PC-3 (cell line): ENCODE results near the gene CYP2B6. TPM values are rescaled to one million over a fixed set of nuclear protein-coding genes. Genes with fewer than 3 reads are reported as not detected.

Experiments used
- ATAC-seq: fragments of 200-7000 bp; cut with Tn5 transposase; 2 replicates; pipeline ENCODE4 v1.9.1; 2020; ENCODE audit warnings: mild to moderate bottlenecking, moderate library complexity
- BruUV-seq: library from RNA; stranded (reverse); fragments of 400-500 nt; replicated peaks from 2 replicates; lab custom pipeline; 2021; lab: Mats Ljungman, UMichigan
- CTCF ChIA-PET: fragments of 300-600 bp; sonication (Branson Sonifier 250); formaldehyde crosslinking; loops from one replicate; lab custom pipeline; 2022; ENCODE audit warnings: antibody characterized with exemption; lab: Charles Lee
- POLR2A ChIA-PET: fragments of 300-600 bp; sonication (Branson Sonifier 250); formaldehyde crosslinking; loops from one replicate; lab custom pipeline; 2022; ENCODE audit warnings: antibody characterized with exemption; ENCODE audit not compliant: unreplicated experiment; lab: Charles Lee
- DNase-seq: peaks from one replicate; pipeline ENCODE4 v3.0.0-alpha.2; 2015
- H2AFZ ChIP-seq: fragments of 300-600 bp; sonication (generic); 2 replicates; pipeline ENCODE4 v1.6.0; 2016; ENCODE audit warnings: antibody characterized with exemption, low read length
- H3F3A ChIP-seq: fragments of 300-600 bp; sonication (generic); one replicate; pipeline ENCODE4 v1.6.0; 2017; ENCODE audit warnings: antibody characterized with exemption, low read length, control low read depth, mild to moderate bottlenecking; ENCODE audit not compliant: unreplicated experiment
- H3K27ac ChIP-seq: fragments of 300-600 bp; sonication (generic); 2 replicates; pipeline ENCODE4 v1.5.1; 2016; ENCODE audit warnings: mild to moderate bottlenecking, low read length
- H3K27me3 ChIP-seq: fragments of 300-600 bp; sonication (generic); 2 replicates; pipeline ENCODE4 v1.6.1; 2016; ENCODE audit warnings: low read length, mixed read lengths
- H3K36me3 ChIP-seq: fragments of 300-600 bp; sonication (generic); 2 replicates; pipeline ENCODE4 v1.6.1; 2016; ENCODE audit warnings: low read depth, mixed run types, low read length, mixed read lengths
- H3K4me1 ChIP-seq: fragments of 300-600 bp; sonication (generic); 2 replicates; pipeline ENCODE4 v1.5.1; 2016; ENCODE audit warnings: low read length; ENCODE audit not compliant: insufficient read depth
- H3K4me2 ChIP-seq: fragments of 300-600 bp; sonication (generic); 2 replicates; pipeline ENCODE4 v1.6.0; 2016; ENCODE audit warnings: low read length
- H3K4me3 ChIP-seq: fragments of 300-600 bp; sonication (generic); 2 replicates; pipeline ENCODE4 v1.5.1; 2016; ENCODE audit warnings: mild to moderate bottlenecking, low read length, mixed read lengths
- H3K79me2 ChIP-seq: fragments of 300-600 bp; sonication (generic); 2 replicates; pipeline ENCODE4 v1.6.1; 2017; ENCODE audit warnings: low read length, mixed read lengths
- H3K9ac ChIP-seq: fragments of 300-600 bp; sonication (generic); 2 replicates; pipeline ENCODE4 v1.6.0; 2016; ENCODE audit warnings: mild to moderate bottlenecking, low read length
- H3K9me2 ChIP-seq: fragments of 300-600 bp; sonication (generic); replicated peaks from 2 replicates; pipeline ENCODE4 v1.6.1; 2016; ENCODE audit warnings: mixed run types, low read length, mixed read lengths
- H3K9me3 ChIP-seq: fragments of 300-600 bp; sonication (generic); 2 replicates; pipeline ENCODE4 v1.6.1; 2016; ENCODE audit warnings: low read length, mixed read lengths
- H4K20me1 ChIP-seq: fragments of 300-600 bp; sonication (generic); 2 replicates; pipeline ENCODE4 v1.6.1; 2016; ENCODE audit warnings: low read length, mixed read lengths
- EZH2 ChIP-seq: fragments of 300-600 bp; sonication (generic); IDR thresholded peaks from one replicate; pipeline ENCODE4 v1.6.1; 2017; ENCODE audit warnings: antibody characterized with exemption, mild to moderate bottlenecking, low read length; ENCODE audit not compliant: unreplicated experiment
- EZH2phosphoT487 ChIP-seq: fragments of 300-600 bp; sonication (generic); IDR thresholded peaks from 2 replicates; pipeline ENCODE4 v1.6.1; 2018; ENCODE audit warnings: mild to moderate bottlenecking, antibody characterized with exemption, low read length, borderline replicate concordance
- intact Hi-C: fragments of 100-400 bp; cut with micrococcal nuclease; formaldehyde crosslinking; loops from 2 replicates; pipeline ENCODE4 v1.9.0; 2023
- total RNA-seq: library from RNA; depleted of rRNA; stranded (reverse); fragments of >200 nt; gene quantifications from 2 replicates; pipeline ENCODE4 v1.2.3, GENCODE V29; 2014; rRNA removed
- TF ChIP-seq, protein P1 (sequence below): fragments of 300-600 bp; sonication (generic); conservative IDR thresholded peaks from 2 replicates; pipeline ENCODE4 v1.5.1; 2017; ENCODE audit warnings: antibody characterized with exemption, low read depth, mild to moderate bottlenecking, low read length

The CYP2B6 gene
- total RNA-seq, 1 experiment from 2014 or later, result not detected

DNA sequence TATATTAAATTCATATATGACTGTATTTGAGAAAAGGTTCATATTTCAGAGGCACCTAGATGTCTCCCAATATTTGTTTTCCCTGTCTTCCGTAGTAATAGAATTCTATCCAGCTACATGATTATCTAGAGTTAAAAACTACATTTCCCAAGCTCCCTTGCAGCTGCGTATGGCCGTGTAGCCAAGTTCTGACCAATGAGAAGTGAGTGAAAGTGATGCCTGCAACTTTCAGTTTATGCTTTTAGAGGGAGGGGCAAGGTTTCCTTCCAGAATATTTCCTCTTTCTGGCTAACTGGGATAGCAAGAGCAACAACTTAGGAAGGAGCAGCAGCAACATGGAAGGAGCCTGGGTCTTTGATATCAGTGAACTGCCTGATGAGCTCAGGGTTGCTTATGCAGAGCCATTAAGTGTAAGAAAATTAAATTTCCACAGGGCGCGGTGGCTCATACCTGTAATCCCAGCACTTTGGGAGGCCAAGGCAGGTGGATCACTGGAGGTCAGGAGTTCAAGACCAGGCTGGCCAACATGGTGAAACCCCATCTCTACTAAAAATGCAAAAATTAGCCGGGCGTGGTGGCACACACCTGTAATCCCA is 74.0 kb downstream of the CYP2B6 start:
- Histone ChIP-seq H3K9ac (no peak overlapping the region), H3K4me1 (no peaks in the 10 kb centered on the region), H2AFZ (no peak overlapping the region), H3K27me3 (peaks cover 5% of the 10 kb centered on the region; the same call in 1 of the 2 replicates), H3K79me2 (no peaks in the 10 kb centered on the region), H3K9me3 (no peaks in the 10 kb centered on the region), H3K9me2 (no peaks in the 10 kb centered on the region), H3K4me3 (no peak overlapping the region), H3K27ac (no peak overlapping the region), H4K20me1 (no peaks in the 10 kb centered on the region), H3K4me2 (no peak overlapping the region), H3F3A (no peaks in the 10 kb centered on the region), H3K36me3 (no peaks in the 10 kb centered on the region)
- no peak for ATAC-seq
- POLR2A ChIA-PET, result no interaction called here
- intact Hi-C loops, result no loop called here
- TF ChIP-seq EZH2, result no peak
- TF ChIP-seq EZH2phosphoT487, result no peak
- TF ChIP-seq, protein P1, sequence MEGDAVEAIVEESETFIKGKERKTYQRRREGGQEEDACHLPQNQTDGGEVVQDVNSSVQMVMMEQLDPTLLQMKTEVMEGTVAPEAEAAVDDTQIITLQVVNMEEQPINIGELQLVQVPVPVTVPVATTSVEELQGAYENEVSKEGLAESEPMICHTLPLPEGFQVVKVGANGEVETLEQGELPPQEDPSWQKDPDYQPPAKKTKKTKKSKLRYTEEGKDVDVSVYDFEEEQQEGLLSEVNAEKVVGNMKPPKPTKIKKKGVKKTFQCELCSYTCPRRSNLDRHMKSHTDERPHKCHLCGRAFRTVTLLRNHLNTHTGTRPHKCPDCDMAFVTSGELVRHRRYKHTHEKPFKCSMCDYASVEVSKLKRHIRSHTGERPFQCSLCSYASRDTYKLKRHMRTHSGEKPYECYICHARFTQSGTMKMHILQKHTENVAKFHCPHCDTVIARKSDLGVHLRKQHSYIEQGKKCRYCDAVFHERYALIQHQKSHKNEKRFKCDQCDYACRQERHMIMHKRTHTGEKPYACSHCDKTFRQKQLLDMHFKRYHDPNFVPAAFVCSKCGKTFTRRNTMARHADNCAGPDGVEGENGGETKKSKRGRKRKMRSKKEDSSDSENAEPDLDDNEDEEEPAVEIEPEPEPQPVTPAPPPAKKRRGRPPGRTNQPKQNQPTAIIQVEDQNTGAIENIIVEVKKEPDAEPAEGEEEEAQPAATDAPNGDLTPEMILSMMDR, result no peak
- CTCF ChIA-PET, result no interaction called here
- DNase-seq, result peak; percentile 4
- BruUV-seq, result no TSS peak

Other genes starting within 250 kb of the CYP2B6 start
- 0.40 and 0.86 TPM in 2 replicates for gene ACTMAP, start 240.8 kb upstream of the CYP2B6 start, total RNA-seq
- gene SNRPA, start 240.1 kb upstream of the CYP2B6 start, total RNA-seq, result 207 and 243 TPM in 2 replicates
- 1.4 TPM in 1 of 2 replicates, not detected in the other for gene MIA, start 215.8 kb upstream of the CYP2B6 start, total RNA-seq
- gene RAB4B, start 213.0 kb upstream of the CYP2B6 start, total RNA-seq, result 7.4 and 13.9 TPM in 2 replicates
- gene EGLN2, start 192.1 kb upstream of the CYP2B6 start, total RNA-seq, result 36.6 and 58.9 TPM in 2 replicates
- gene CYP2A6, start 140.8 kb upstream of the CYP2B6 start, total RNA-seq, result not detected in 2 replicates
- not detected in 2 replicates for gene CYP2A7, start 109.1 kb upstream of the CYP2B6 start, total RNA-seq
- not detected in 2 replicates for gene CYP2A13, start 97.2 kb downstream of the CYP2B6 start, total RNA-seq
- not detected in 2 replicates for gene CYP2F1, start 123.2 kb downstream of the CYP2B6 start, total RNA-seq
- gene CYP2S1, start 201.9 kb downstream of the CYP2B6 start, total RNA-seq, result 8.6 and 10.3 TPM in 2 replicates
- 172 and 202 TPM in 2 replicates for gene AXL, start 227.9 kb downstream of the CYP2B6 start, total RNA-seq